Panc1 (cell line): ENCODE data around the gene COP1. TPM values are rescaled to one million over a fixed set of nuclear protein-coding genes. Genes with fewer than 3 reads are reported as not detected.

Experiments
- ATAC-seq: fragments of 200-7000 bp; cut with Tn5 transposase; 2 replicates; pipeline ENCODE4 v1.9.1; 2020; ENCODE audit warnings: mild to moderate bottlenecking, moderate library complexity
- BruUV-seq: library from RNA; stranded (reverse); fragments of 400-500 nt; replicated peaks from 2 replicates; lab custom pipeline; 2021; lab: Mats Ljungman, UMichigan
- CTCF ChIA-PET: fragments of 300-600 bp; sonication (Branson Sonifier 250); formaldehyde crosslinking; loops from one replicate; lab custom pipeline; 2022; ENCODE audit warnings: antibody characterized with exemption; lab: Charles Lee
- POLR2A ChIA-PET: fragments of 300-600 bp; sonication (Branson Sonifier 250); formaldehyde crosslinking; loops from one replicate; lab custom pipeline; 2022; ENCODE audit warnings: antibody characterized with exemption; lab: Charles Lee
- DNase-seq: peaks from one replicate; pipeline ENCODE4 v3.0.0-alpha.2; 2010; ENCODE audit warnings: low read depth, low spot score
- H3K27ac ChIP-seq: 2 replicates; pipeline ENCODE4 v1.5.1; 2011; ENCODE audit warnings: mild to moderate bottlenecking, low read length, inconsistent platforms
- H3K27me3 ChIP-seq: fragments of 200-500 bp; sonication (Bioruptor generic); 2 replicates; pipeline ENCODE4 v1.6.0; 2014; ENCODE audit warnings: low read length, inconsistent platforms; ENCODE audit not compliant: control insufficient read depth, insufficient read depth
- H3K36me3 ChIP-seq: fragments of 200-500 bp; sonication (Bioruptor generic); 2 replicates; pipeline ENCODE4 v1.5.1; 2014; ENCODE audit warnings: inconsistent platforms, mild to moderate bottlenecking, low read length, moderate library complexity; ENCODE audit not compliant: control insufficient read depth, insufficient read depth
- H3K4me1 ChIP-seq: 2 replicates; pipeline ENCODE4 v1.5.1; 2011; ENCODE audit warnings: inconsistent platforms, mild to moderate bottlenecking, low read length, moderate library complexity; ENCODE audit not compliant: control insufficient read depth, insufficient read depth
- H3K4me3 ChIP-seq, 2 experiments: 2 replicates each; pipeline ENCODE4 v1.5.1; 2011 to 2012; ENCODE audit warnings: low read depth in 2 of 2, low read length in 2 of 2, mild to moderate bottlenecking in 2 of 2, inconsistent platforms in 1 of 2, moderate library complexity in 1 of 2
- H3K9me3 ChIP-seq: fragments of 200-500 bp; sonication (Bioruptor generic); 2 replicates; pipeline ENCODE4 v1.5.1; 2014; ENCODE audit warnings: low read depth, mild to moderate bottlenecking, inconsistent platforms, low read length, moderate library complexity; ENCODE audit not compliant: control insufficient read depth, insufficient read depth
- POLR2AphosphoS5 ChIP-seq: IDR thresholded peaks from 2 replicates; pipeline ENCODE4 v1.6.1; 2012; ENCODE audit warnings: mild to moderate bottlenecking, low read depth, low read length, moderate library complexity
- SIN3A ChIP-seq: IDR thresholded peaks from 2 replicates; pipeline ENCODE4 v1.6.1; 2012; ENCODE audit warnings: low read depth, mild to moderate bottlenecking, low read length, moderate library complexity, borderline replicate concordance; ENCODE audit not compliant: insufficient read depth
- TCF7L2 ChIP-seq: IDR thresholded peaks from 2 replicates; pipeline ENCODE4 v1.6.1; 2011; ENCODE audit warnings: mild to moderate bottlenecking, low read depth, low read length, inconsistent platforms
- in situ Hi-C: cut with HindIII; loops from 2 replicates; pipeline ENCODE4 v1.10.0; 2016; ENCODE audit warnings: low sequenced_read_pairs, low pct_unique_long_range_greater_than_20kb
- intact Hi-C: fragments of 100-400 bp; cut with micrococcal nuclease; formaldehyde crosslinking; loops from one replicate; pipeline ENCODE4 v1.10.0; 2022; ENCODE audit not compliant: unreplicated experiment
- total RNA-seq: library from RNA; stranded (reverse); gene quantifications from one replicate; pipeline ENCODE4 v1.2.1, GENCODE V29; 2021; ENCODE audit not compliant: unreplicated experiment
- TF ChIP-seq, protein P1 (sequence below), 2 experiments: IDR thresholded peaks; 2 replicates each; pipeline ENCODE4 v1.6.1; 2011 to 2012; ENCODE audit warnings: low read depth in 2 of 2, control low read depth in 1 of 2, low read length in 1 of 2, mild to moderate bottlenecking in 1 of 2, moderate library complexity in 1 of 2; ENCODE audit not compliant: insufficient read depth in 1 of 2
- TF ChIP-seq, protein P2 (sequence below): fragments of 450-650 bp; IDR thresholded peaks from 2 replicates; pipeline ENCODE4 v1.5.1; 2017; ENCODE audit warnings: mild to moderate bottlenecking

Gene COP1
- total RNA-seq, 1 experiment from 2014 or later: 36.5 TPM

DNA sequence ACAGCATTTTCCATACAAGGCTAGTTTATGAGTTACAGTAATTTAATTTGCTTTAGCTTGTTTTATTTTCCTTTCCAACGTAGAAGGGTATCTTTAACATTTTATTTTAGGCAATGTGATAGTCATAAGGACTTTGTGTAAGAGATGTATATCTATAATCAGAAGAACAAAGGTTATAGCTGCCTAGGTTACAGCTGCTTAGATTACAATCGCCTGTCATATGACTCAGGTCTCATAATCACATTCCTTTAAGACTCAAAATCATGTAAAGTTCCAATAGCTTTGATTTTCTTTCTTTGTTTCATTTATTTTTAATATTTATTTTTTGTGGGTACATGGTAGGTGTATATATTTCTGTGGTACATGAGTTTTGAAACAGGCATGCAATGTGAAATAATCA, 37.8 kb upstream of the COP1 start:
- ChIA-PET POLR2A (no interaction called here), CTCF (no interaction called here)
- intact Hi-C loops: no loop called here

DNA sequence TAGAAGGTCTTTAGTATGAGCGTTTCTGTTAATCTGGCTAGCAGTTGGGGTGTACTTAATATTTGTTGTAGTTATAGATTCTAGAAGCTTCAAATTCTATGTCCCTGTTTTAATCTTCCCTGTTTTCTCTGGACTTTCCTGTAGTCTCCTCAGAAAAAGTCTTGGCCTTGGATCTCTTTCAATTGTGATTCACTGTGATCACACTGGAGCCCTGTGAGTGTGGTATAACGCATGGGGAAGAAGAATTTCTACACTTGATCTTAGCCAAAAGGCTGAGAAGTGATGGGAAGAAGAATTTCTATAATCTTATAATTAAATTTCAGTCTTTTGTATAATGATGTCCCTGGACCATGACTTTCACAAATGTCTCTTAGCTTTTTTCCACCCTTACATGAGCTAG, 36.7 kb upstream of the COP1 start:
- no TSS peak for BruUV-seq
- Histone ChIP-seq H3K27me3 (no peaks in the 10 kb centered on the region; the same call in 1 of the 2 replicates), H3K4me3 (no peak overlapping the region), H3K27ac (no peak overlapping the region), H3K4me1 (no peaks in the 10 kb centered on the region), H3K36me3 (no peaks in the 10 kb centered on the region), H3K9me3 (no peaks in the 10 kb centered on the region)
- CTCF ChIA-PET: no interaction called here
- TF ChIP-seq POLR2AphosphoS5 (no peak), TCF7L2 (no peak), SIN3A (no peak)
- TF ChIP-seq, protein P1, sequence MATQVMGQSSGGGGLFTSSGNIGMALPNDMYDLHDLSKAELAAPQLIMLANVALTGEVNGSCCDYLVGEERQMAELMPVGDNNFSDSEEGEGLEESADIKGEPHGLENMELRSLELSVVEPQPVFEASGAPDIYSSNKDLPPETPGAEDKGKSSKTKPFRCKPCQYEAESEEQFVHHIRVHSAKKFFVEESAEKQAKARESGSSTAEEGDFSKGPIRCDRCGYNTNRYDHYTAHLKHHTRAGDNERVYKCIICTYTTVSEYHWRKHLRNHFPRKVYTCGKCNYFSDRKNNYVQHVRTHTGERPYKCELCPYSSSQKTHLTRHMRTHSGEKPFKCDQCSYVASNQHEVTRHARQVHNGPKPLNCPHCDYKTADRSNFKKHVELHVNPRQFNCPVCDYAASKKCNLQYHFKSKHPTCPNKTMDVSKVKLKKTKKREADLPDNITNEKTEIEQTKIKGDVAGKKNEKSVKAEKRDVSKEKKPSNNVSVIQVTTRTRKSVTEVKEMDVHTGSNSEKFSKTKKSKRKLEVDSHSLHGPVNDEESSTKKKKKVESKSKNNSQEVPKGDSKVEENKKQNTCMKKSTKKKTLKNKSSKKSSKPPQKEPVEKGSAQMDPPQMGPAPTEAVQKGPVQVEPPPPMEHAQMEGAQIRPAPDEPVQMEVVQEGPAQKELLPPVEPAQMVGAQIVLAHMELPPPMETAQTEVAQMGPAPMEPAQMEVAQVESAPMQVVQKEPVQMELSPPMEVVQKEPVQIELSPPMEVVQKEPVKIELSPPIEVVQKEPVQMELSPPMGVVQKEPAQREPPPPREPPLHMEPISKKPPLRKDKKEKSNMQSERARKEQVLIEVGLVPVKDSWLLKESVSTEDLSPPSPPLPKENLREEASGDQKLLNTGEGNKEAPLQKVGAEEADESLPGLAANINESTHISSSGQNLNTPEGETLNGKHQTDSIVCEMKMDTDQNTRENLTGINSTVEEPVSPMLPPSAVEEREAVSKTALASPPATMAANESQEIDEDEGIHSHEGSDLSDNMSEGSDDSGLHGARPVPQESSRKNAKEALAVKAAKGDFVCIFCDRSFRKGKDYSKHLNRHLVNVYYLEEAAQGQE (IDR thresholded peaks at IDR 0.05; ENCODE audit: insufficient read depth in 1 of 2, low read depth in 2 of 2, low read length in 1 of 2): no peak
- TF ChIP-seq, protein P2, sequence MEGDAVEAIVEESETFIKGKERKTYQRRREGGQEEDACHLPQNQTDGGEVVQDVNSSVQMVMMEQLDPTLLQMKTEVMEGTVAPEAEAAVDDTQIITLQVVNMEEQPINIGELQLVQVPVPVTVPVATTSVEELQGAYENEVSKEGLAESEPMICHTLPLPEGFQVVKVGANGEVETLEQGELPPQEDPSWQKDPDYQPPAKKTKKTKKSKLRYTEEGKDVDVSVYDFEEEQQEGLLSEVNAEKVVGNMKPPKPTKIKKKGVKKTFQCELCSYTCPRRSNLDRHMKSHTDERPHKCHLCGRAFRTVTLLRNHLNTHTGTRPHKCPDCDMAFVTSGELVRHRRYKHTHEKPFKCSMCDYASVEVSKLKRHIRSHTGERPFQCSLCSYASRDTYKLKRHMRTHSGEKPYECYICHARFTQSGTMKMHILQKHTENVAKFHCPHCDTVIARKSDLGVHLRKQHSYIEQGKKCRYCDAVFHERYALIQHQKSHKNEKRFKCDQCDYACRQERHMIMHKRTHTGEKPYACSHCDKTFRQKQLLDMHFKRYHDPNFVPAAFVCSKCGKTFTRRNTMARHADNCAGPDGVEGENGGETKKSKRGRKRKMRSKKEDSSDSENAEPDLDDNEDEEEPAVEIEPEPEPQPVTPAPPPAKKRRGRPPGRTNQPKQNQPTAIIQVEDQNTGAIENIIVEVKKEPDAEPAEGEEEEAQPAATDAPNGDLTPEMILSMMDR: no peak
- POLR2A ChIA-PET: no interaction called here
- intact Hi-C loops (no loop called here), in situ Hi-C loops (no loop called here)
- no peak for ATAC-seq
- DNase-seq: no peak

More for the DNA sequence above, 37.8 kb upstream of the COP1 start:
- BruUV-seq: no TSS peak
- DNase-seq: no peak
- Histone ChIP-seq H3K27me3 (no peaks in the 10 kb centered on the region; the same call in 1 of the 2 replicates), H3K36me3 (no peaks in the 10 kb centered on the region), H3K4me3 (no peak overlapping the region), H3K27ac (no peak overlapping the region), H3K9me3 (no peaks in the 10 kb centered on the region), H3K4me1 (no peaks in the 10 kb centered on the region)
- no peak for ATAC-seq
- TF ChIP-seq SIN3A: no peak
- TF ChIP-seq TCF7L2: no peak
- TF ChIP-seq, protein P2: no peak
- TF ChIP-seq POLR2AphosphoS5: no peak
- TF ChIP-seq, protein P1 (IDR thresholded peaks at IDR 0.05; ENCODE audit: insufficient read depth in 1 of 2, low read depth in 2 of 2, low read length in 1 of 2): no peak
- in situ Hi-C loops: no loop called here
